K562 (cell line): ENCODE data around the gene PPAT. TPM values are rescaled to one million over a fixed set of nuclear protein-coding genes. Genes with fewer than 3 reads are reported as not detected.

Experiments
- DPF2 ChIP-seq: fragments of 450-650 bp; IDR thresholded peaks from 2 replicates; pipeline ENCODE4 v1.6.1; 2016
- EHMT2 ChIP-seq: fragments of 450-650 bp; IDR thresholded peaks from 2 replicates; pipeline ENCODE4 v1.6.1; 2018; ENCODE audit warnings: antibody characterized with exemption
- ELF1 ChIP-seq: fragments of 200-800 bp; sonication (Bioruptor generic); IDR thresholded peaks from 2 replicates; pipeline ENCODE4 v1.6.1; 2016; ENCODE audit warnings: missing genetic modification characterization, missing compliant biosample characterization
- HEY1 ChIP-seq: fragments of 250-450 bp; sonication (Bioruptor Pico); IDR thresholded peaks from 2 replicates; pipeline ENCODE4 v1.5.0; 2020; ENCODE audit warnings: mild to moderate bottlenecking, moderate library complexity, borderline replicate concordance
- NEUROD1 ChIP-seq: fragments of 150-350 bp; IDR thresholded peaks from 2 replicates; pipeline ENCODE4 v1.6.1; 2014; ENCODE audit warnings: borderline replicate concordance, low read length, low read depth; ENCODE audit not compliant: partially characterized antibody
- PTBP1 ChIP-seq: fragments of 200-400 bp; formaldehyde crosslinking; IDR thresholded peaks from 2 replicates; pipeline ENCODE4 v1.6.1; 2017; ENCODE audit warnings: low read depth, low read length
- SAP30 ChIP-seq: fragments of 200-600 bp; sonication (generic); IDR thresholded peaks from 2 replicates; pipeline ENCODE4 v1.6.1; 2012; ENCODE audit warnings: borderline replicate concordance, low read depth, mild to moderate bottlenecking, moderate library complexity, low read length, control low read depth, inconsistent platforms; ENCODE audit not compliant: insufficient read depth, poor library complexity, severe bottlenecking
- SMARCE1 ChIP-seq: fragments of 450-650 bp; IDR thresholded peaks from 2 replicates; pipeline ENCODE4 v1.7.1; 2016; ENCODE audit warnings: mild to moderate bottlenecking
- STAT5A ChIP-seq: IDR thresholded peaks from 2 replicates; pipeline ENCODE4 v1.6.1; 2012; ENCODE audit warnings: low read length, inconsistent platforms, borderline replicate concordance
- TEAD1 ChIP-seq, 2 experiments: fragments of 450-650 bp in 1 of 2; sonication (generic) in 1 of 2; formaldehyde crosslinking; IDR thresholded peaks; 2 replicates each; pipeline versions ENCODE4 v1.4.0 to v1.8.0; 2020 to 2022; ENCODE audit warnings: mild to moderate bottlenecking in 2 of 2, missing genetic modification reagents in 1 of 2
- XRCC4 ChIP-seq: IDR thresholded peaks from one replicate; pipeline ENCODE4 v1.6.1; 2011; ENCODE audit not compliant: insufficient read depth, insufficient read length; ENCODE audit errors: extremely low read depth
- ZNF551 ChIP-seq: fragments of 250-450 bp; sonication (Bioruptor Pico); IDR thresholded peaks from 2 replicates; pipeline ENCODE4 v1.5.0; 2021; ENCODE audit warnings: mild to moderate bottlenecking, moderate library complexity
- ZNF764 ChIP-seq: fragments of 250-450 bp; sonication (Bioruptor Pico); IDR thresholded peaks from 2 replicates; pipeline ENCODE4 v1.4.0; 2020; ENCODE audit warnings: low read depth, mild to moderate bottlenecking, moderate library complexity
- polyA plus RNA-seq, 8 experiments: library from polyadenylated mRNA; depleted of rRNA in 4 of 8; stranded (reverse) in 5 of 8; unstranded in 3 of 8; fragments of >200 nt; fragmentation: Nextera tagmentation in 2 of 8; fragmentation: Illumina TruSeq in 1 of 8; extraction: Ambion mirVana in 2 of 8; extraction: Trizol in 1 of 8; gene quantifications; 2 replicates each; pipeline versions ENCODE4 v1.2.1 to v1.2.3, GENCODE V29; 2011 to 2014; ENCODE audit warnings: inconsistent platforms in 1 of 8, missing spikeins in 1 of 8
- total RNA-seq, 7 experiments: library from RNA; depleted of rRNA in 6 of 7; stranded (reverse); fragments of >200 nt in 6 of 7; fragmentation: Illumina TruSeq in 2 of 7; extraction: Trizol in 2 of 7; gene quantifications; 2 replicates each; pipeline versions ENCODE4 v1.2.1 to v1.2.3, GENCODE V29; 2011 to 2021; ENCODE audit warnings: low replicate concordance in 1 of 7
- TF ChIP-seq, protein P1 (sequence below): fragments of 450-650 bp; formaldehyde crosslinking; IDR thresholded peaks from 2 replicates; pipeline ENCODE4 v1.4.0; 2020; ENCODE audit warnings: mild to moderate bottlenecking, moderate library complexity
- TF ChIP-seq, protein P2 (sequence below): fragments of 250-450 bp; sonication (Bioruptor Pico); IDR thresholded peaks from 2 replicates; pipeline ENCODE4 v1.4.0; 2020; ENCODE audit warnings: mild to moderate bottlenecking, moderate library complexity
- TF ChIP-seq, protein P3 (sequence below): fragments of 250-450 bp; sonication (Bioruptor Pico); IDR thresholded peaks from 2 replicates; pipeline ENCODE4 v1.8.0; 2022; ENCODE audit warnings: inconsistent platforms
- TF ChIP-seq, protein P4 (sequence below): sonication (generic); formaldehyde crosslinking; IDR thresholded peaks from 2 replicates; pipeline ENCODE4 v1.8.1; 2023; ENCODE audit warnings: mild to moderate bottlenecking, missing genetic modification reagents

The PPAT gene
- total and polyA plus RNA-seq, 9 of the 15 experiments (the other 6 are each of a cell fraction or from before 2014, with no cell fraction given) = 36.2 to 75.8 (median 55.5) TPM

DNA sequence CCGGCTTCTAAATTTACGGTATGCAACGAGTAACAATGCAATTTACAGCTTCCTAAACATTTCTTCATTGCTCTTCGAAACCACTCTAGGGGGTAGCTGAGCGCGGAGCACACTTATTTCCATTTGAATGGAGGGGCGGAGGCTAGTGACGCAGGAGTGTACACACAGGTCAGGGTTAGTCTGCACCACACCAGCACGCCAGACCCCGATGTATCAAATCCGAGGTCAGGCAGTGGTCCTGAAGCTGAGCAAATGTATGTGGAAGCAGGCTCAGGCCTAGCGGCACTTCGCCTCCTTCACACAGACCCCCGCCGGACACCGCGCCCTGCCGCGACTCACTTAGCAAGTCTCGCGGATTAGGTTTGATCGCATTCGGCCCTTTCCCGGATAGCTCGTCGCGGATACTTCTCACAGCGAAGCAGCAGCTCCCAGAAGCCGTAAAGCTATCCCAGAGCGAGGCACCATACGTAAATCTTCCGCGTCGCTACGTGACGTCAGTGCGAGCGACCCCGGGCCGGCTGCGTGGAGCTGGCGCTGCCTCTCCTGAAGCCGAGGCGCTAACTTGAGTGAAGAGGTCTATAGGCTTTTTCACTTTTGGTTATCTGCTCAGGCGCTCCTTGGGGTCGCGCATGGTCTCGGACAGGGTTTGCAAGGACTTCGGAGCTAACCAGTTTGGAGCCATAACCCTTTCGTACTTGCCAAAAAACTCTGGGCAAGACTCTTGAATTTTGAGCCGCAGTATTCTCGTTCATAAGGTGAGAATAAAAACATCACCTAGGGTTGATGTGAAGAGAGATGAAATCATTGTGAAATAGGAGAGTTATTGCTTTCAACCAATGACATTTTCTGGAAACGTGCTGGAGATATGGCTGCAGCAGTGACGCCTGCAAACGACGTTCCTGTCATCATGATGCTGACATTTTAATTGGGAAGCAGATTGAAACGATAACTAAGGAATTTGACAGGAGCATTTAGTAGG lies 48.1 kb downstream of the PPAT start, which contains the start of gene AASDH (continued):
- TF ChIP-seq ZNF764 (CRISPR knock-in tag) = 0 out of 2 replicates have a peak, but pooled peaks have one; percentile 31
- no peak for TF ChIP-seq ELF1
- no peak for TF ChIP-seq XRCC4
- TF ChIP-seq, protein P1, sequence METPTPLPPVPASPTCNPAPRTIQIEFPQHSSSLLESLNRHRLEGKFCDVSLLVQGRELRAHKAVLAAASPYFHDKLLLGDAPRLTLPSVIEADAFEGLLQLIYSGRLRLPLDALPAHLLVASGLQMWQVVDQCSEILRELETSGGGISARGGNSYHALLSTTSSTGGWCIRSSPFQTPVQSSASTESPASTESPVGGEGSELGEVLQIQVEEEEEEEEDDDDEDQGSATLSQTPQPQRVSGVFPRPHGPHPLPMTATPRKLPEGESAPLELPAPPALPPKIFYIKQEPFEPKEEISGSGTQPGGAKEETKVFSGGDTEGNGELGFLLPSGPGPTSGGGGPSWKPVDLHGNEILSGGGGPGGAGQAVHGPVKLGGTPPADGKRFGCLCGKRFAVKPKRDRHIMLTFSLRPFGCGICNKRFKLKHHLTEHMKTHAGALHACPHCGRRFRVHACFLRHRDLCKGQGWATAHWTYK (CRISPR knock-in tag) = peak; percentile 61; the same call in 1 of the 2 replicates
- TF ChIP-seq, protein P2, sequence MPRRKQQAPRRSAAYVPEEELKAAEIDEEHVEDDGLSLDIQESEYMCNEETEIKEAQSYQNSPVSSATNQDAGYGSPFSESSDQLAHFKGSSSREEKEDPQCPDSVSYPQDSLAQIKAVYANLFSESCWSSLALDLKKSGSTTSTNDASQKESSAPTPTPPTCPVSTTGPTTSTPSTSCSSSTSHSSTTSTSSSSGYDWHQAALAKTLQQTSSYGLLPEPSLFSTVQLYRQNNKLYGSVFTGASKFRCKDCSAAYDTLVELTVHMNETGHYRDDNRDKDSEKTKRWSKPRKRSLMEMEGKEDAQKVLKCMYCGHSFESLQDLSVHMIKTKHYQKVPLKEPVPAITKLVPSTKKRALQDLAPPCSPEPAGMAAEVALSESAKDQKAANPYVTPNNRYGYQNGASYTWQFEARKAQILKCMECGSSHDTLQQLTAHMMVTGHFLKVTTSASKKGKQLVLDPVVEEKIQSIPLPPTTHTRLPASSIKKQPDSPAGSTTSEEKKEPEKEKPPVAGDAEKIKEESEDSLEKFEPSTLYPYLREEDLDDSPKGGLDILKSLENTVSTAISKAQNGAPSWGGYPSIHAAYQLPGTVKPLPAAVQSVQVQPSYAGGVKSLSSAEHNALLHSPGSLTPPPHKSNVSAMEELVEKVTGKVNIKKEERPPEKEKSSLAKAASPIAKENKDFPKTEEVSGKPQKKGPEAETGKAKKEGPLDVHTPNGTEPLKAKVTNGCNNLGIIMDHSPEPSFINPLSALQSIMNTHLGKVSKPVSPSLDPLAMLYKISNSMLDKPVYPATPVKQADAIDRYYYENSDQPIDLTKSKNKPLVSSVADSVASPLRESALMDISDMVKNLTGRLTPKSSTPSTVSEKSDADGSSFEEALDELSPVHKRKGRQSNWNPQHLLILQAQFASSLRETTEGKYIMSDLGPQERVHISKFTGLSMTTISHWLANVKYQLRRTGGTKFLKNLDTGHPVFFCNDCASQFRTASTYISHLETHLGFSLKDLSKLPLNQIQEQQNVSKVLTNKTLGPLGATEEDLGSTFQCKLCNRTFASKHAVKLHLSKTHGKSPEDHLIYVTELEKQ (CRISPR knock-in tag) = no peak
- no peak for TF ChIP-seq EHMT2
- TF ChIP-seq, protein P3, sequence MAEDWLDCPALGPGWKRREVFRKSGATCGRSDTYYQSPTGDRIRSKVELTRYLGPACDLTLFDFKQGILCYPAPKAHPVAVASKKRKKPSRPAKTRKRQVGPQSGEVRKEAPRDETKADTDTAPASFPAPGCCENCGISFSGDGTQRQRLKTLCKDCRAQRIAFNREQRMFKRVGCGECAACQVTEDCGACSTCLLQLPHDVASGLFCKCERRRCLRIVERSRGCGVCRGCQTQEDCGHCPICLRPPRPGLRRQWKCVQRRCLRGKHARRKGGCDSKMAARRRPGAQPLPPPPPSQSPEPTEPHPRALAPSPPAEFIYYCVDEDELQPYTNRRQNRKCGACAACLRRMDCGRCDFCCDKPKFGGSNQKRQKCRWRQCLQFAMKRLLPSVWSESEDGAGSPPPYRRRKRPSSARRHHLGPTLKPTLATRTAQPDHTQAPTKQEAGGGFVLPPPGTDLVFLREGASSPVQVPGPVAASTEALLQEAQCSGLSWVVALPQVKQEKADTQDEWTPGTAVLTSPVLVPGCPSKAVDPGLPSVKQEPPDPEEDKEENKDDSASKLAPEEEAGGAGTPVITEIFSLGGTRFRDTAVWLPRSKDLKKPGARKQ = no peak
- TF ChIP-seq TEAD1 (CRISPR knock-in tag; IDR thresholded peaks at IDR 0.05) = peak; percentile 5 to 59; a peak in 1 of 4 replicates
- TF ChIP-seq HEY1 (CRISPR knock-in tag) = no peak
- no peak for TF ChIP-seq ZNF551 (CRISPR knock-in tag)
- peak; percentile 76 for TF ChIP-seq SAP30
- TF ChIP-seq PTBP1 = no peak
- no peak for TF ChIP-seq NEUROD1
- no peak; the same call in 1 of the 2 replicates for TF ChIP-seq STAT5A
- TF ChIP-seq DPF2 = 0 out of 2 replicates have a peak, but pooled peaks have one; percentile 11
- TF ChIP-seq SMARCE1 = no peak
- TF ChIP-seq, protein P4, sequence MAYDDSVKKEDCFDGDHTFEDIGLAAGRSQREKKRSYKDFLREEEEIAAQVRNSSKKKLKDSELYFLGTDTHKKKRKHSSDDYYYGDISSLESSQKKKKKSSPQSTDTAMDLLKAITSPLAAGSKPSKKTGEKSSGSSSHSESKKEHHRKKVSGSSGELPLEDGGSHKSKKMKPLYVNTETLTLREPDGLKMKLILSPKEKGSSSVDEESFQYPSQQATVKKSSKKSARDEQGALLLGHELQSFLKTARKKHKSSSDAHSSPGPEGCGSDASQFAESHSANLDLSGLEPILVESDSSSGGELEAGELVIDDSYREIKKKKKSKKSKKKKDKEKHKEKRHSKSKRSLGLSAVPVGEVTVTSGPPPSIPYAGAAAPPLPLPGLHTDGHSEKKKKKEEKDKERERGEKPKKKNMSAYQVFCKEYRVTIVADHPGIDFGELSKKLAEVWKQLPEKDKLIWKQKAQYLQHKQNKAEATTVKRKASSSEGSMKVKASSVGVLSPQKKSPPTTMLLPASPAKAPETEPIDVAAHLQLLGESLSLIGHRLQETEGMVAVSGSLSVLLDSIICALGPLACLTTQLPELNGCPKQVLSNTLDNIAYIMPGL = no peak
